GM19239 (cell line): ENCODE results near the gene LIMK2.
"Not testable (repeated sequence)": the region's sequence is repeated elsewhere in the genome, so short reads cannot be mapped to it uniquely, and the experiment has no call there.

ENCODE experiments used
- DNase-seq: peaks from one replicate; pipeline ENCODE4 v3.0.0; 2011; ENCODE audit warnings: low spot score; ENCODE audit not compliant: insufficient read length
- FAIRE-seq: peaks from 2 replicates; lab custom pipeline; 2011; peaks lifted over from hg19 to GRCh38; lab: Jason Lieb, UNC

LIMK2 gene

GRCh38 chr22:31211862-31212730, at the start of gene LIMK2:
TSS of gene LIMK2 (plus strand) at chr22:31212298. CDS start at chr22:31212409, 111 bp downstream.
- peak; percentile 83 for FAIRE-seq
- peak; percentile 91 for DNase-seq

- FAIRE-seq = no peak
- DNase-seq = no peak
These were observed 41.1 kb upstream of the LIMK2 start for GRCh38 chr22:31170971-31171370.

GRCh38 chr22:31171734-31172133, 40.4 kb upstream of the LIMK2 start:
- FAIRE-seq, DNase-seq: not testable (repeated sequence)

DNA sequence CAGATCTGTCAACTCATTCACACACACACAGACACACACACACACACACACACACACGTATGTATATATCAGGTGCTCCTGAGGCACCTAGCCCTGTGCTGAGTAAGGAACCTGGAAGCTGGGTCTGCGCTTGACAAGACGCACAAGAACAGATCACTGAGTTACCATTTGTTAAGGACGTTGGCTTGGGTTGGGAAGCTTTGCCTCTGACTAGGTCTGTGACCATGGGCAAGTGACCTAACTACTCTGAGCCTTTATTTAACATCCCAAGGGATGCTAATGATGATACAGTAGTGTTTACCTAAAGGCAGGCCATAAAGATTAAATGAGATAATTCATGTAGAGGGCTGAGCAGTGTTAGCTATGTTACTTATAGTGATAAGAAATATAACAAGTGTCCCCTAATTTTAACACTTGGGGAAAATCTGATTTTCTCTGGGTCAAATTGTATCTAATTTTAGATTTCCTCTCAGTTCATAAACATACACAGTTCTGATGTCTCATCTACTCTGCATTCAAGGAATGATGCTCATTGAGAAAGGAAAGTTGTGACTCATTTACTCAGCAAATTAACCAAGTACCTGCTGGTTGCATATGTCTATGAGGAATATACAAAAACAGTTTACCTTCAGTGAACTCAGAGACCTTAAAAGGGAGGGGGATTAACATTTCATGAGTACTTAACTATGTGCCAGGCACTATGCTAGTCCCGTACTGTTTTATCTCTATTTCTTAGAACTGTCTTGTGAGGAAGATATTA, 38.5 kb upstream of the LIMK2 start:
- FAIRE-seq = no peak
- no peak for DNase-seq

DNA sequence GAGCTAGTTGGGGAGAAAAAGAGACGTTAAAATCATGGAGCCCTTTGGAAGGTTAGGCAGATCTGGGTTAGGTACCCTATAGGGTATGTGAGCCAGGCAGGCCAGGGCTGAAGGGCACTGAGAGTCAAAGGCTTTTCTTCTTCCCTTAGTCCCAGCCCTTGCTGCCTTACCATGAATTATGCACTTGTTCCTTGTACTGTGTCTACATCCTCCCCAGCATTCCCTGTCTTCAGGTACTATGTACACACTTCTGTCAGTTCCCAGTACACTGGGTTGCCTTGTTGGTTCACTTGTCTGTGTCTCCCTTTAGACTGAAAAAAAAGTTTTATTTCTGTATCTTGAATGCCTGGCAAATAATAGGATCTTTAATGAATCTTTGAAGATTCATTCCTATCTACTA, 35.2 kb upstream of the LIMK2 start:
- DNase-seq (no peak), FAIRE-seq (no peak)

DNA sequence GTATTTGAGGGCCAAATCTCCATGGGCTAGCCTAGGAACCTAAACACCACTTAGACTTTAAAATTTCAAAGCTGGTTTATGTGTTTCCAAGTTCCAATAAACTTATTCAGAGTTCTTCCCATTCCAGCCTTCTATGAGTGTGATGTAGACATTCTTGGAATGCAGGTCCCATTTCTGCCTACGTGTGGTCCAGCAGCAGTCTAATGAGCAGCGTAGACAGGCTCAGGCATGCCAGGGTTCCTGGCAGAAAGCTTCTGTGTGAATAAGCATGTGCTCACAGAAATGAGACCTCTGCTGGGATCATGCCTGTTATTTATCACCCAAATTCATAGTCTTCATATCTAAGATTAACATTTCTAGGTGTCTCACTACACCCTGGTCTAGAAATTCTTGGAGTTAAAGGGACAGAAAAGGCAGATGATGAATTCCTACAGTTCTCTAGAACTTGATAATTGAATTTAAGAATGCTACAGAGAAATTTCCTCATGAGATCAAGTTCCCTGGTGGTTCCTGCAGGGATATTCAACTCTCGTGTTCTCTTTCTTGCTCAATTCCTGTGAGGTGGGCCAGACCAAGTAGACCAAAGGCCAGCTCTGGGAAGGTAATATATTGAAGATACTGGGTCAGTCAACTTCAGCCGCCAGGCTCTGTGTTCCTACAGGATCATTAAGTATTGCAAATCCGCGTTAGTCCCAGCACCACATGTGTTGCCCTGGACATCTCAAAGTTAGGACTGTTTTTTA, 34.5 kb upstream of the LIMK2 start:
- no peak for DNase-seq
- no peak for FAIRE-seq

DNA sequence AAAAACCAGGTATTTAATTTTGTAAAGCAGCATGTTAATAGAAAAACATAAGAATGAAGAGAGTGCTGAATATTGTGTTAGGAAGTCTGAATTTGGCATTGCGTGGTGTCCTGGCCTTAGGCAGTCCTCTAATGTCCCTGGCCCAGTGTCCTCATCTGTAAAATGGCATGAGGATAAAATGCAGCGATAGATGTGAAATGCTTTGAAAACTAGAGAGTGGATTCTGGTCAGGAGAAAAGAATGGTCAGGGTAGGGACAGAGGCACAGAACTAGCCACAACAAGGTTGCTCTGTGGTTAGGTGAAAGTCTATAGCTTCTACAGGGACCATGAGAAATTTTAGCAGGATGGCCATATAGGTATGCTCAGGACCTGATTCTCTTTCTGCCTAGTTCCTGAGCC, 33.2 kb upstream of the LIMK2 start:
- no peak for FAIRE-seq

DNA sequence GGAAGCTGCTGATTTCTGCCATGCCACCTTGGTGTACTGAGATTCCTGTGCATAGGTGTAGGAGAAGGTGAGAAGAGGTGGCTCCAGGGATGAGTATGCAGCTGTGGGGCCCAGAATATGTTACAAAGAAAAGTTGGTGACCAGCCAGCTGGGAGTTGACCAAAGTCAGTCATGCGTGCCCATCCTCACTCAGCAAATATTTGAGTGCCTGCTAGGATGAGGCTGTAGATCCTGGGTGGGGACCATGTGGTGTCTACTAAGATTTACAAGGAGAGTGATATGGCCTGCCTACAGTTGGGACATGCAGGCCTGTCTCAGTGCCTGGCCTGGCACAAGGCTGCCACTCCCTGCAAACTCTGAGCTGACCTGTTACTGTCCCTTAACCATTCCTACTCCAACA, 32.8 kb upstream of the LIMK2 start:
- DNase-seq = no peak
- FAIRE-seq = no peak

More for the DNA sequence above, 33.2 kb upstream of the LIMK2 start:
- no peak for DNase-seq

- FAIRE-seq (no peak), DNase-seq (no peak)
These were observed 28.1 kb upstream of the LIMK2 start for GRCh38 chr22:31184015-31184414.

DNA sequence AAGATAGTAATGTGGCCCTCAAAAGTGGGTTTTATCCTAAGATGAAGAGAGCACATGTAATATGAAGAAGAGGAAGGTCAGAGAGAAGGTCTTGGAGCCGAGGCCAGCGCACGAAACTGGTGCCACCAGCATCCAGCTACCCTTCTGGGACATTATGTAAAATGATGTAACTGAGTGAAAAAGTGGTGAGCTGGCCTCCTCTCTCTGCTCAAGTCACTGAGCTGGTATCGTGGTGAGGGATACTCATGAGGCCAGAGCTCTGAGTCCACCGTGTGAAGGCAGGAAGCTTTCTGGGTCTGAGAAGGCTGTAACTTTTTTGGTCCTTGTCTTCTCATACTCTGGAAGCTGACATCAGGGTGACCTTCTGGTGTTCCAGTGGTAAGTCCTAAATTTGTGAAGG, 27.0 kb upstream of the LIMK2 start:
- DNase-seq (no peak), FAIRE-seq (no peak)

- no peak for DNase-seq
- no peak for FAIRE-seq
These were observed 24.5 kb upstream of the LIMK2 start for GRCh38 chr22:31187627-31188026.

- FAIRE-seq (no peak), DNase-seq (no peak)
These were observed 19.6 kb upstream of the LIMK2 start for GRCh38 chr22:31192513-31192912.

GRCh38 chr22:31193092-31193491, 19.0 kb upstream of the LIMK2 start:
- FAIRE-seq (no peak), DNase-seq (no peak)

DNA sequence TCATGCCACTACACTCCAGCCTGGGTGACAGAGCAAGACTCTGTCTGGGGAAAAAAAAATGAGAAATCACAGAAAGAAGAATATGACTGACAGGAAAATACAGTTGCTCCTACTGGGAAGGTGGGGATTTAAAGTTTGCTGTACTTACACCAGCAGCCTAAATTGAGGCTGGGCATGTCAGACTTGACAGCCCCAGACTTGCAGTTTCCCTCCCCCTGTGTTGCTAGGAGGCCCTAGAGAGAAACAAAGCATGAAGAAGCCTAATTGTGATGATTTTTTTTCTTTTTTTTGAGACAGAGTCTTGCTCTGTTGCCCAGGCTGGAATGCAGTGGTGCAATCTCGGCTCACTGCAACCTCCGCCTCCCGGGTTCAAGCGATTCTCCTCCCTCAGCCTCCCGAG, 17.4 kb upstream of the LIMK2 start:
- DNase-seq, FAIRE-seq: not testable (repeated sequence)

- FAIRE-seq (no peak), DNase-seq (no peak)
These were observed 12.9 kb upstream of the LIMK2 start for GRCh38 chr22:31199187-31199586.

DNA sequence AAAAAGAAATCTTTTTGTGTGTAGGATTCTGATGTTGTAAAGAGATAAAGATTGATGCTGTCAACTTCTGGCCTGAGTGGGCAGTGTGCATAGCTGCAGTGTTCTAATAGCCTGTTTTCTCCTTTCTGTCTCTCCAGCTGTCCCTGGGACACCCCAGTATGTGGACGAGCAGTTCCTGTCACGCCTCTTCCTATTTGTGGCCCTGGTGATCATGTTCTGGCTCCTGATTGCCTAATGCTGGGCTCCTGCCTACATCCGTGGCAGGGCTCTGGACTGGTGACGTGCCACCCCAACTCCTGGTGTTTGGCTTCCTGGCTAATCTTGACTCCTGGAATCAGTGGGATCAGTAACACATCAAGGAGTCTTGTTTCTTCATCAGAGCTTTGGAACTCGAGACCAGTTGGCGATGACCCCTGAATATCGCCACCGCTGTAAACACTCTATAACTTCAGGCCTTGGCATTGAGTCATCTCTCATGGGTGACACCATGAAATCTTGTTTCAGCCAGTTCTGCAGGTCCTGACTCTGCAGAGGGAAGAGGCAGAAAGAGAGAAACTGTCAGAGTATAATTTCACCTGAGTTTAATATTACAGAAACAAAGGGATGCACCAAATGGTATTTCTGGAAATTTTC, 7.6 kb upstream of the LIMK2 start:
- DNase-seq = not testable (repeated sequence)
- peak; percentile 4 for FAIRE-seq

- DNase-seq, FAIRE-seq: not testable (repeated sequence)
These were observed 7.0 kb upstream of the LIMK2 start for GRCh38 chr22:31205059-31205458.

GRCh38 chr22:31206460-31206859, 5.6 kb upstream of the LIMK2 start:
- FAIRE-seq, DNase-seq: not testable (repeated sequence)

DNA sequence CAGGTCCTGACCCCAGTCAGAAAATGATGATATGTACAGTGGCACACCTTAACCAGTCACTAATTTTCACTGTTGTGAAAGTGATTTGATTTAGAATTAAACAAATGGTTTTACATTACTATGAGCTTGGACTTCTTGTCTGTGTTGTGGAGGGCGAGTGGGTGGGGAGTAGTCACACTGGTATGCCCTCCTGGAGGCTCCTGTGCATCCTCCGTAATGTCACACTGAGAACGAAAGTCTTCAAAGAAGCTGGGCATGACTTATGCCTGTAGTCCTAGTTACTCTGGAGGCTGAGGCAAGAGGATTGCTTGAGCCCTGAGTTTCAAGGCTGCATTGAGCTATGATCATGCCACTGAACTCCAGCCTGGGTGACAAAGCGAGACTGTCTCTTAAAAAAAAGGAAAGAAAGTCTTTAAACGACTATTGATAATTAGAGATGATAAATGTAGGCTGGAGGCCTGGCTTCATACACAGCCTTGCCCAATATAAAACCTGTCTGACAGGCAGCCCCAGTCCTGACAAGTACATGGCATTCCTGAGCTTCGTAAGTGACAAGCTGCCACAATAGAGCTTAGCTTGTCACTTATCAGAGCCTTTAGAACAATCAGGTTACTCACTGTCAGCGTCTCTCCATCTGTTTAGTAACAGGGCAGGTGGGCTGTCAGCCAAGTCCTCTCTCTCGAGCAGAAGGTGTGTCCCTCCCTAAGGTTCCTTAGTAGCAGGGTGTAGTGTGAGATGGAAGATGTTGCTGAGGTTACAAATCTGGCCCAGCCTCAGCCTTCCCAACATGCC, 5.0 kb upstream of the LIMK2 start:
- FAIRE-seq = no peak
- no peak for DNase-seq
